Sigmoid colon (tissue), 7 donors: ENCODE measurements around the gene OSTC. TPM values are rescaled to one million over a fixed set of nuclear protein-coding genes. Genes with fewer than 3 reads are reported as not detected.
A peak's percentile ranks its signal among the peaks of the same experiment; 100 is the strongest.

Source experiments
- DNase-seq: peaks from one replicate; pipeline ENCODE4 v3.0.0-alpha.2; 2019
- H3K27ac ChIP-seq, 4 donors: fragments of 200-600 bp; sonication (generic); one replicate each; pipeline ENCODE4 v1.5.1; 2016 to 2019; ENCODE audit warnings: mild to moderate bottlenecking in 1 of 4
- H3K27me3 ChIP-seq, 3 donors: fragments of 200-600 bp; sonication (generic); one replicate each; pipeline ENCODE4 v1.5.1; 2019; ENCODE audit warnings: mild to moderate bottlenecking in 1 of 3
- H3K36me3 ChIP-seq, 4 donors: fragments of 200-600 bp; sonication (generic); one replicate each; pipeline ENCODE4 v1.5.1; 2016 to 2019
- H3K4me1 ChIP-seq, 4 donors: fragments of 200-600 bp; sonication (generic); one replicate each; pipeline ENCODE4 v1.5.1; 2017 to 2019
- H3K4me3 ChIP-seq, 4 donors: fragments of 200-600 bp; sonication (generic); one replicate each; pipeline ENCODE4 v1.5.1; 2017 to 2019; ENCODE audit warnings: mild to moderate bottlenecking in 2 of 4, moderate library complexity in 1 of 4
- H3K9me3 ChIP-seq, 4 donors: fragments of 200-600 bp in 3 of 4; sonication (generic) in 3 of 4; one replicate each; pipeline versions ENCODE4 v1.5.1 to v1.6.1; 2013 to 2019
- CTCF ChIP-seq, 4 experiments: fragments of 450-650 bp in 3 of 4; fragments of 200-600 bp in 1 of 4; IDR thresholded peaks; one replicate each; pipeline ENCODE4 v1.5.1; 2016 to 2019; ENCODE audit warnings: antibody characterized with exemption in 4 of 4, mild to moderate bottlenecking in 3 of 4, moderate library complexity in 2 of 4
- EP300 ChIP-seq, 4 donors: sonication (generic); formaldehyde crosslinking; IDR thresholded peaks; one replicate each; pipeline ENCODE4 v1.6.1; 2017; ENCODE audit warnings: antibody characterized with exemption in 4 of 4
- POLR2A ChIP-seq, 2 donors: fragments of 450-650 bp; IDR thresholded peaks; one replicate each; pipeline ENCODE4 v1.6.1; 2016; ENCODE audit warnings: antibody characterized with exemption in 2 of 2, mild to moderate bottlenecking in 2 of 2, moderate library complexity in 2 of 2
- POLR2AphosphoS5 ChIP-seq, 4 donors: sonication (generic); formaldehyde crosslinking; IDR thresholded peaks; one replicate each; pipeline ENCODE4 v1.6.1; 2017; ENCODE audit warnings: antibody characterized with exemption in 4 of 4
- WGBS, 2 donors: extraction: QIAGEN DNeasy Blood & Tissue Kit; methylation state at CpG; one replicate each; pipeline ENCODE4 v1.1.7; 2013; 5-methylcytosine and 5-hydroxymethylcytosine counted together
- intact Hi-C: fragments of 100-400 bp; cut with DNase I; formaldehyde crosslinking; loops from one replicate; pipeline ENCODE4 v1.15.1; 2023
- polyA plus RNA-seq, 3 donors: library from polyadenylated mRNA; stranded (reverse); fragments of 200-250 nt; gene quantifications; one replicate each; pipeline ENCODE4 v1.2.3, GENCODE V29; 2013
- total RNA-seq, 4 donors: library from RNA; depleted of rRNA; stranded (reverse); fragments of >200 nt; gene quantifications; one replicate each; pipeline ENCODE4 v1.1.0, GENCODE V29; 2016
- donor health status: healthy with polysubstance abuse.
- donor health status: Bipolar disorder and iron deficiency.
- donor health status: healthy.

Gene OSTC
- total and polyA plus RNA-seq, 7 donors = 52.6 to 142 (median 79.8) TPM

- H3K36me3 ChIP-seq = no peaks in the 10 kb centered on the region
- WGBS, 2 donors = 78 to 85% methylated on average over 10 of the region's 10 CpGs
- no peak for DNase-seq
- intact Hi-C loops = no loop called here
- H3K27ac ChIP-seq = no peak overlapping the region
- no peaks in the 10 kb centered on the region for H3K4me1 ChIP-seq
- peak overlapping the region in 3 of 4 donors; percentile 1 to 16 (median 12) for H3K4me3 ChIP-seq
- H3K9me3 ChIP-seq = no peaks in the 10 kb centered on the region
- no peaks in the 10 kb centered on the region for H3K27me3 ChIP-seq
- TF ChIP-seq EP300 (IDR thresholded peaks at IDR 0.05) (no peak), CTCF (IDR thresholded peaks at IDR 0.05) (no peak), POLR2AphosphoS5 (IDR thresholded peaks at IDR 0.05) (no peak), POLR2A (IDR thresholded peaks at IDR 0.05) (no peak)
Observed at GRCh38 chr4:108611365-108611764, 39.0 kb upstream of the OSTC start.

- no peaks in the 10 kb centered on the region for H3K4me1 ChIP-seq
- H3K4me3 ChIP-seq = no peak overlapping the region
- no peak overlapping the region for H3K27ac ChIP-seq
- no peaks in the 10 kb centered on the region for H3K9me3 ChIP-seq
- H3K36me3 ChIP-seq = no peaks in the 10 kb centered on the region
- no peaks in the 10 kb centered on the region for H3K27me3 ChIP-seq
- intact Hi-C loops = no loop called here
- WGBS, 2 donors = 87 to 93% methylated on average over 6 of the region's 6 CpGs
- no peak for DNase-seq
- TF ChIP-seq POLR2A (IDR thresholded peaks at IDR 0.05) (no peak), EP300 (IDR thresholded peaks at IDR 0.05) (no peak)
Observed at GRCh38 chr4:108612365-108612764, 38.0 kb upstream of the OSTC start.

GRCh38 chr4:108619372-108620100 is 30.9 kb upstream of the OSTC start:
- Histone ChIP-seq H3K27me3 (no peaks in the 10 kb centered on the region), H3K4me3 (peak overlapping the region; percentile 29 to 83 (median 70)), H3K27ac (peak overlapping the region; percentile 80 to 90 (median 86)), H3K36me3 (peaks cover 3 to 30% (median 24%) of the 10 kb centered on the region in 4 donors), H3K9me3 (no peaks in the 10 kb centered on the region), H3K4me1 (peaks cover 0 to 33% (median 17%) of the 10 kb centered on the region in 4 donors)
- no peak for DNase-seq
- intact Hi-C loops = loop anchor here (2.0 to 10.0 kb wide), 4 partner anchors 31 to 1575 kb away; partner anchors contain the start of genes ELOVL6, GAR1, OSTC and SEC24B
- 71 to 74% methylated on average over 7 of the region's 7 CpGs for WGBS, 2 donors
- TF ChIP-seq POLR2AphosphoS5 (IDR thresholded peaks at IDR 0.05) (no peak), CTCF (IDR thresholded peaks at IDR 0.05) (no peak), POLR2A (IDR thresholded peaks at IDR 0.05) (no peak), EP300 (IDR thresholded peaks at IDR 0.05) (no peak)

- H3K27me3 ChIP-seq = no peaks in the 10 kb centered on the region
- DNase-seq = peak; percentile 99
- H3K36me3 ChIP-seq = peaks cover 3 to 38% (median 30%) of the 10 kb centered on the region in 4 donors
- H3K9me3 ChIP-seq = no peaks in the 10 kb centered on the region
- peak within 1 kb of the TSS; percentile 80 to 90 (median 86) for H3K27ac ChIP-seq
- peaks cover 0 to 33% (median 17%) of the 10 kb centered on the region in 4 donors for H3K4me1 ChIP-seq
- peak within 1 kb of the TSS; percentile 62 to 83 (median 70) for H3K4me3 ChIP-seq
- TF ChIP-seq POLR2AphosphoS5 (IDR thresholded peaks at IDR 0.05) (peak; percentile 98 to 99 (median 99)), EP300 (IDR thresholded peaks at IDR 0.05) (peak in 2 of 4 donors; percentile 44 to 63), CTCF (IDR thresholded peaks at IDR 0.05) (no peak), POLR2A (IDR thresholded peaks at IDR 0.05) (peak; percentile 96 to 97)
- WGBS, 2 donors = 0 to 1% methylated on average over 32 of the region's 32 CpGs
- intact Hi-C loops = loop anchor here (2.0 to 10.0 kb wide), 4 partner anchors 30 to 1574 kb away; partner anchors contain the start of genes ELOVL6, GAR1, OSTC and SEC24B
Observed at GRCh38 chr4:108620101-108620932, 30.1 kb upstream of the OSTC start, which contains the start of gene RPL34. Gene RPL34, plus strand, starts transcription at chr4:108620576. Its CDS starts 1,384 bp downstream, at chr4:108621960.
